Ishikawa (cell line): ENCODE data around the gene GPR87.

ENCODE experiments used
- EP300 ChIP-seq: IDR thresholded peaks from 2 replicates; pipeline ENCODE4 v1.6.1; 2012; ENCODE audit warnings: borderline replicate concordance
- RAD21 ChIP-seq: IDR thresholded peaks from 2 replicates; pipeline ENCODE4 v1.6.1; 2012; ENCODE audit warnings: low read depth
- REST ChIP-seq: IDR thresholded peaks from 2 replicates; pipeline ENCODE4 v1.6.1; 2012; ENCODE audit warnings: low read depth, mild to moderate bottlenecking
- TAF1 ChIP-seq: IDR thresholded peaks from 2 replicates; pipeline ENCODE4 v1.6.1; 2012; ENCODE audit warnings: low read depth, mild to moderate bottlenecking

- TF ChIP-seq RAD21 (no peak), REST (no peak), EP300 (no peak), TAF1 (no peak)
Observed at GRCh38 chr3:151328298-151328995, 11.8 kb upstream of the GPR87 start.
